HG02852 (cell line): ENCODE data around the gene REP15.
"Not testable (repeated sequence)": the region's sequence is repeated elsewhere in the genome, so short reads cannot be mapped to it uniquely, and the experiment has no call there.

Experiments
- ATAC-seq: cut with Tn5 transposase; IDR thresholded peaks from one replicate; pipeline ENCODE4 v1.9.1; 2021; ENCODE audit warnings: mild to moderate bottlenecking, moderate library complexity; ENCODE audit not compliant: unreplicated experiment

REP15 gene

DNA sequence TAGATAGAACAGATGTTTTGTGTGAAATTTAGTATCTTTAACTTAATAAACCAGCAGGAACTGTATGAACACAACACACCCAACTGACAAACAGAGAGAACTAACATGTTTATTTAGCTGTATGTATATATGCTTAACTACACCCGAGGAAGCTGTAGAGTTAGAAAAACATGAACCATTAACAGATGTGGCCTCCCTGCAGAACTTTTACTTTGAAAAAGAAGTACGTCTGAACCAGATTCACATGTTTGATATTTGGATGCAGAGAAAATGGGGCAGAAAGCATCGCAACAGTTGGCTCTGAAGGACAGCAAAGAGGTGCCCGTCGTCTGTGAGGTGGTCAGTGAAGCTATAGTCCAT lies at the start of gene REP15:
Gene REP15, plus strand, starts transcription at position 155 of the 360 bp plus-strand sequence. Its CDS starts 116 bp downstream, at position 271.
- ATAC-seq = no peak

DNA sequence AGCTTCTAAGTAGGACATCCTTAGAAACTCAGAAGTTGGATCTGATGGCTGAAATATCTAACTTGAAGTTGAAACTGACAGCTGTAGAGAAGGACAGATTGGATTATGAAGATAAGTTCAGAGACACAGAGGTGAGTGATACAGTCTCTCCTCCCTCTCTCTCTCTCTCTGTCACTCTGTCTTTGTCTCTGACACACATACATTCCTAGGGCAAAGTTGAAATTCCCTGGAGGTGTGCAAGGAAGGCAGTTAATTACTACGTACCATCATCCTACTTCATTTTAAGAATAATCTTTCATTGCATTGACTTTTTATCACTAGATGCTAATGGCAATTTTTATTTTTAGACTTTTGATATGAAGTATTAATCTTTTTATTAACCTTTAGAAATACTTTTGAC lies 46.2 kb upstream of the REP15 start:
- ATAC-seq = no peak

- ATAC-seq = no peak
These were observed 45.0 kb upstream of the REP15 start for GRCh38 chr12:27651201-27651600.

- no peak for ATAC-seq
These were observed 44.0 kb upstream of the REP15 start for GRCh38 chr12:27652174-27652763.

DNA sequence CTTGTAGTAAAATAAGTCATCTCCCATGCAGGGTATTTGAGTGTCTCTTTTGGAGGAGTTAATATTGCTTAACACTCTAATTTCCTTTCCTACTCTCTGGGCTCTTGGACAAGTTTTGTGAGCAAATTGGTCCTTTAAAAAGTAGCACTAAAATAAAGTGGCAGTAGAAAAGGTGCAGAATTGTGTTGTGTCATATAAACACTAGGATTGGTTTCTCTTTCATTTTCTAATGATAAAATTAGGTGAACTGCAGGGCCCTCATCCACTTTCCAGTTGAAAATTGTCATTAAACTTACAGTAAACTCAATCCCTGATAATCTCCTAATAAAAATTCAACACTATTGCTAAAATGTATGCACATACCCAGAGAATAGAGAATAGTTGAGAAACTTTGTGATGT lies 42.6 kb upstream of the REP15 start:
- ATAC-seq = no peak

DNA sequence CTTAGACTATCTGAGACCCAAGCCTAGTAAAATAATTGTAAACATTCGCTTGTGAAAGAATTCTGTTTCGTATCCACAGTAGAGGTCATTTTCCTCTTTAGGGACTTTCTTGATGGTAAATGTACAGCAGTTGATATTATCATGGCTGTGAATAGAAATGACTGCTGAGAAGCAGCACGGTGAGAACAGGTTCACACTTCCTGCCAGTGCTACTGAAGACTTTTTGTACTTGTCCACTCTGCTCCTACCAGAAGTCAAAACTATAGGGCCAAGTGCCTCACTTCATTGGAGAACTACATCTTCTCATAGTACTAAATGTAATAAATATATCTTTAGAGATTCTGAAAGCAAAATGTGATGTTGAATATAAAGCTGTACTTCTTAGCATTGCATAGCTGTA lies 40.8 kb upstream of the REP15 start:
- not testable (repeated sequence) for ATAC-seq

DNA sequence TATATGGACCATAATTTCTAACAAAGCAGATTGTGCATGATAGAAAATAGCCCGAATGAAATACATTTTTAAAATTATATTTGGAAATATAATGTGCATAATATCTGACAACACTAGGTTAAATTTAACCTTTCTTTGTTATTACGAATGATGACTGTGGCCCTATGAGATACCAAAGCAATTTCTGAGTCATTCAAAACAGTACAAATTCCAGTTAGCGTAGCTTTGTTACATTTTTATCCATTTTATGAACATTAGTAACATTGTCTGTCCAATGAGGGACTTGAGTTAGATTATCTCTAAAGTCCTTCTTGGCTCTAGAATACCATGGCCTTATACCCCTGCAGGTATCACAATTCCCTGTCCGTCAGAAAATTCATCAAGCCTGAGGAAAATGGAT lies 39.0 kb upstream of the REP15 start:
- ATAC-seq = no peak

- ATAC-seq = no peak
These were observed 30.5 kb upstream of the REP15 start for GRCh38 chr12:27665704-27666103.

- ATAC-seq = no peak
These were observed 29.7 kb upstream of the REP15 start for GRCh38 chr12:27666510-27666909.

DNA sequence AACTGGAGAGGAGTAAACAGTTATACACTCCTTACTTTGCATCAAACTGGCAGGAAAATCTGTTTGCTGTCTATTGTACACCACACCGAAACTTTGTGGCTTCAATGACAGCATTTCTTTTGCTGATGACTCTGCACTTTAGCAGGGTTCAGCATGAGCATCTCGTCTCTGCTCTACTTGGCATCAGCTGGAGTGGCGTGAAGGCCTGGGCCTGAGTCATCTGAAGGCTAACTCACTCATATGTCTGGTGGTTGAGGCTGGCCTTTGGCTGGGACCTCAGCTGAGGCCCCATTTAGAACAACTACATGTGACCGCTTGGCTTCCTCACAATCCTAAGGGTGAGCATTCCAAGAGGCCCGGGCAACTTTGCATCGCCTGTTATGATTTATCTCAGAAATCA lies 28.7 kb upstream of the REP15 start:
- ATAC-seq = no peak

- no peak for ATAC-seq
These were observed 24.2 kb upstream of the REP15 start for GRCh38 chr12:27672051-27672450.

DNA sequence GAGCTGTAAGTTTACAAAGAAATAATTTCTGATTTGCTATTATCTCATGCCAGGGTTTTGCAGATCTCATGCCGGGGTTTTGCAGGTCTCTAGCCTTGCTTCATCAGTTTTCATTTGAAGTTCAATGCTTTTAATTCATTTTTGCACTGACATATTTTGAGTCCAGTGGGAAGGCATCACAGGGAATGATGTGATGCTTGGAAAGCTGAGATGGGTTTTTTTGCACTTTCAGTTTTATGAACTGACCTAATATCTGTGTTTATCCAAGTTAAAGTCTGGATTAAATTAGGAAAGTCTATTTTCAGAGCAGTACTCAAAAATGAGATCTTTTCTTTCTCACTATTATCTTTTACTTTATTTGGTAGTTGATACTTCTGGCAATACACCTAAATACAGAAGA lies 23.6 kb upstream of the REP15 start:
- no peak for ATAC-seq

DNA sequence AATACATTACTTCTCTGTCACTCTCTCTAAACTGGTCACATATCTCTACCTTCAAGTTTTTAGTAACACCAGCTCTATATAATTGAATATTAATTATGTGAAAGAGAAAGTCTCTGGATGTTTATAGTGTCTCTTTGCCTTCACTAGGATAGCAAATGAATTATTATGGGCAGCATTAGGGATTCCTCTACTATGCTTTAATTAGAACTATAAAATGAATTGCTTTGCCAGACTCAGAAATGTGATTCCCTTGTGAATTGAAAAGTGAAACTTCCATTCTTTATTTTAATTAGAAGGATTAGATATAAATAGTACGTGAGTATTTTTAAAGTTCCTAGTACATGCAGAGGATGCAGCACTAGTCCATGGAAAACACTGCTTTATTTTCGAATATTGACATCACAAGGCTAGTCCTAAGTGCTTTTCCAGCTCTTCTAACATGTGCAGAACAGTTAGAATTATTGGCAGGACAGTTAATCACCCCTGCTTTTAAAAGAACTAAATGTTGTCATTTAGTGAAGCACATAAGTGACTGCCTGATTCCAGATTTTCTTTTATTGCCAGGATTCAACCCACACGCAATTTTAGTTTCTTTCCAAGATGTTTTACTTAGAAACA lies 23.0 kb upstream of the REP15 start:
- no peak for ATAC-seq

DNA sequence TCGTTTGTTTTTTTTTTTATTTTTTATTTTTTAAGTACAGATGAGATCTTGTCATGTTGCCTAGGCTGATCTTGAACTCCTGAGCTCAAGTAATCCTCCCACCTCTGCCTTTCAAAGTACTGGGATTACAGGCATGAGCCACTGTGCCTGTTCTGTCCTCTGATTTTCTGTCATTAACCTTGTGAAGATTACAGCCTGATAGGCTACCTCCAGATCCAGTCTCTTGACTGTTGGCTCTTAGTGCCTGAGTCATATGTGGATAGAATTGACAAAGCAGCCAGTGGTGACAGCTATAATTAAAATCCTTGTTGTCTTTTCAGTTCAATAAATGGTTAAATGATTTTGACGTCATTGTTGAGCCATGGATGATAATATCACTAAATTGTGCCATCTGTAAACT lies 21.3 kb upstream of the REP15 start:
- no peak for ATAC-seq

DNA sequence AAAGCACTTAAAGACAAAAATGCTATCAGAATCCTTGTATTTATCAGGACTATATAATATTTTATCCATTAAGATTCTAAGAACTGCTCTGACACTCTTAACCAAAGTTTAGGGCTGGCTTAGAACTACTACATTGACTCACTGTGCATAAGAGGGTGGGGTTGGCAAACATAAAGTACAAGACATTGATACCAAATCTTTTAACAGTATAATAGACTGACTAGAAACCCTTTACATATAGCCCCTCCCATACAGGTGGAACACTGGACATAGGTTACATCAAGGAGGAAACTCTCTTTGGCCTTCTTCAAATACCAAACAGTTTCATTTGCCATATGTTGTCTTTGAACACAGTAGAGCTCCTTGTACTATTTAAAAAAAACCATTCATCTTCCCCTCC lies 15.6 kb upstream of the REP15 start:
- ATAC-seq = no peak

- ATAC-seq = no peak
These were observed 13.7 kb upstream of the REP15 start for GRCh38 chr12:27682534-27682933.

GRCh38 chr12:27685274-27685673 lies 11.0 kb upstream of the REP15 start:
- no peak for ATAC-seq

DNA sequence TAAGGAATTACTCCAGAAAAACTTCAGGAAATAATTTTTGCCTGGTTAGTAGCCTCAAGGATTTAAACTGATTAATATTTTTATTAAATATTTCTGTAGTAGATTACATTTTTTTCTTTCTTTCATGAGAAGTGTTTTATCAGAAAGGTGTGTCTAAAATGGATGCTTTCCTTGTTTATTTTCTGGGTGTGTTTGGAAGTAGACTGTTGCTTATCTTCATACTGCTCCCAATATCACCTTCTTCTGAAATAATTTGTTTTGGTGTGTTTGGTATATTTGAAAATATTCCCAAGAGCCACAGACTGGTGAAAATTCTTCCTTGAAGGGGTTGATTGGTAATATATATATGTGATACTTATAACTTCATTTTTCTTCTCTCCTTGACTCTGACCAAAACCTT lies 10.1 kb upstream of the REP15 start:
- ATAC-seq = no peak

DNA sequence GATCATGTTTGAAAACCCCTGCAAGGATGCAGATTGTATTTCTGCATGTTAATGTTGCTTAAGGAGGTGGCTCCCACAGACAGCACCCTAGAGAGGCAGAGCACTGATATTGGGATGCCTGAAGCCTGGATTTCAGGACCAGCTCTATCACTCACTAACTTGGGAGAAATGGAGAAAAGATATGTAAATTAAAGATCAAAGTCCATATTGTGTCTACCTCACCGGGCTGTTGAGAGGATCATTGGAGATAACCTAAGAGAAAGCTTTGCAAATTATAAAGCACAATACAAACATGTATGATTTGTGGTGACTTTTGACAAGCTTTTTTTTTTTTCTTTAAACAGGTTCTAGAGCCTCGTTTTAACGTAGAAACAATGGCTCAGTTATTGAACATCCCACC lies 7.6 kb upstream of the REP15 start:
- ATAC-seq = no peak

- ATAC-seq = no peak
These were observed 6.6 kb upstream of the REP15 start for GRCh38 chr12:27689558-27690180.

DNA sequence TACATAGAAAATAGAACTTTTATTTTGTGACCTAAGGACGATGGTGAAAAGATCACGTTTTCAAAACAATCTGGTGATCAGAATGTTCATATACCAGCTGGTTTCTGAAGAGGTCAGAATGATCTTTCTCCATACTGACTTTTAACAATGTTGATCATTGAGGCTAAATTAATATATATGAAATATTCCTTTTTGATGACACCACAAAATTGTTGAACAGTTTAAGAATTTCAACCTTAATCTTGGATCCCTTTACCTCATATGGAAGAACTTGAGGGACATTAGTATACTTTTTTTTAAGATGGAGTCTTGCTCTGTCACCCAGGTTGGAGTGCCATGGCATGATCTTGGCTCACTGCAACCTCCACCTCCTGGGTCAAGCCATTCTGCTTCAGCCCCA lies 2.8 kb upstream of the REP15 start:
- ATAC-seq = no peak

- ATAC-seq = no peak
These were observed 523 bp upstream of the REP15 start for GRCh38 chr12:27695556-27696292.
